GM12878 (cell line): ENCODE results near the gene ABCC2. TPM values are rescaled to one million over a fixed set of nuclear protein-coding genes. Genes with fewer than 3 reads are reported as not detected.

Experiments used
- ATAC-seq: fragments of 200-7000 bp; cut with Tn5 transposase; 3 replicates; pipeline ENCODE4 v1.9.1; 2020; ENCODE audit warnings: mild to moderate bottlenecking, moderate library complexity
- BruUV-seq: library from RNA; stranded (reverse); fragments of 400-500 nt; replicated peaks from 2 replicates; lab custom pipeline; 2021; lab: Mats Ljungman, UMichigan
- CTCF ChIA-PET: fragments of 300-600 bp; sonication (Branson Sonifier 250); formaldehyde crosslinking; extraction: SDS; loops from one replicate; lab custom pipeline; 2021; ENCODE audit warnings: inconsistent platforms; lab: Yijun Ruan, JAX
- POLR2A ChIA-PET: fragments of 350-600 bp; formaldehyde crosslinking; extraction: SDS; loops from one replicate; lab custom pipeline; 2021; ENCODE audit warnings: inconsistent platforms; lab: Charles Lee
- RAD21 ChIA-PET: fragments of 300-600 bp; sonication (Branson Sonifier 250); formaldehyde crosslinking; loops from one replicate; lab custom pipeline; 2023; ENCODE audit warnings: antibody characterized with exemption; ENCODE audit not compliant: unreplicated experiment; lab: Charles Lee
- SMC1A ChIA-PET: fragments of 300-600 bp; sonication (Branson Sonifier 250); formaldehyde crosslinking; loops from one replicate; lab custom pipeline; 2023; ENCODE audit not compliant: unreplicated experiment, uncharacterized antibody; lab: Charles Lee
- DNase-seq: peaks from one replicate; pipeline ENCODE4 v3.0.0-alpha.2; 2011; ENCODE audit warnings: low read depth, low spot score
- FAIRE-seq: peaks from 3 replicates; lab custom pipeline; 2011; peaks lifted over from hg19 to GRCh38; lab: Jason Lieb, UNC
- H2AFZ ChIP-seq: 2 replicates; pipeline ENCODE4 v1.6.0; 2011; ENCODE audit warnings: low read depth, low read length, control low read depth; ENCODE audit not compliant: control insufficient read depth
- H3K27ac ChIP-seq: 2 replicates; pipeline ENCODE4 v1.5.1; 2011; ENCODE audit warnings: control low read depth; ENCODE audit not compliant: control insufficient read depth, insufficient read depth
- H3K27me3 ChIP-seq, 2 experiments: replicated peaks in 1 of 2; 2 replicates each; pipeline versions ENCODE4 v1.6.0 to v1.6.1; 2011; ENCODE audit warnings: low read length in 1 of 2; ENCODE audit not compliant: control insufficient read depth in 2 of 2, insufficient read depth in 2 of 2
- H3K36me3 ChIP-seq, 2 experiments: 2 replicates each; pipeline ENCODE4 v1.5.1; 2011; ENCODE audit warnings: low read length in 1 of 2; ENCODE audit not compliant: control insufficient read depth in 2 of 2, insufficient read depth in 2 of 2
- H3K4me1 ChIP-seq: 2 replicates; pipeline ENCODE4 v1.6.1; 2011; ENCODE audit warnings: mild to moderate bottlenecking, low read length, moderate library complexity, mixed read lengths; ENCODE audit not compliant: control insufficient read depth, insufficient read depth
- H3K4me2 ChIP-seq: 2 replicates; pipeline ENCODE4 v1.6.0; 2011; ENCODE audit warnings: control low read depth; ENCODE audit not compliant: control insufficient read depth, insufficient read depth
- H3K4me3 ChIP-seq: fragments of 200-600 bp; sonication (generic); 2 replicates; pipeline ENCODE4 v1.5.1; 2016
- H3K79me2 ChIP-seq: 2 replicates; pipeline ENCODE4 v1.6.0; 2011; ENCODE audit warnings: low read length; ENCODE audit not compliant: control insufficient read depth, insufficient read depth
- H3K9ac ChIP-seq: 2 replicates; pipeline ENCODE4 v1.8.0; 2011; ENCODE audit warnings: low read length, control low read depth, mixed read lengths; ENCODE audit not compliant: control insufficient read depth, insufficient read depth
- H3K9me3 ChIP-seq: replicated peaks from 3 replicates; pipeline ENCODE4 v1.5.1; 2011; ENCODE audit warnings: mild to moderate bottlenecking, low read length; ENCODE audit not compliant: control insufficient read depth, insufficient read depth
- H4K20me1 ChIP-seq: 2 replicates; pipeline ENCODE4 v1.6.0; 2011; ENCODE audit not compliant: control insufficient read depth, insufficient read depth
- ASH2L ChIP-seq: fragments of 300-600, 200-600 bp; sonication (generic); IDR thresholded peaks from 2 replicates; pipeline ENCODE4 v1.6.1; 2017; ENCODE audit warnings: low read depth, mild to moderate bottlenecking, borderline replicate concordance
- EED ChIP-seq: sonication (generic); IDR thresholded peaks from 2 replicates; pipeline ENCODE4 v1.6.1; 2016; ENCODE audit warnings: antibody characterized with exemption, low read depth
- MEF2B ChIP-seq: fragments of 450-650 bp; IDR thresholded peaks from 2 replicates; pipeline ENCODE4 v1.6.1; 2018; ENCODE audit warnings: mild to moderate bottlenecking, moderate library complexity; ENCODE audit not compliant: partially characterized antibody, poor library complexity, severe bottlenecking
- NR2C1 ChIP-seq: fragments of 450-650 bp; IDR thresholded peaks from 2 replicates; pipeline ENCODE4 v1.6.1; 2017; ENCODE audit warnings: antibody characterized with exemption, mild to moderate bottlenecking, moderate library complexity
- RCOR1 ChIP-seq: conservative IDR thresholded peaks from 2 replicates; pipeline ENCODE4 v1.6.1; 2012; ENCODE audit warnings: low read depth, low read length, improper control_type of control experiment
- TAF1 ChIP-seq: IDR thresholded peaks from 2 replicates; pipeline ENCODE4 v1.6.1; 2011; ENCODE audit warnings: mild to moderate bottlenecking, low read depth, low read length, borderline replicate concordance
- WGBS: methylation state at CpG from one replicate; pipeline ENCODE4 v1.1.6; 2016; ENCODE audit warnings: low lambda C conversion rate; ENCODE audit not compliant: insufficient replicate concordance, insufficient coverage; ENCODE audit errors: missing lambda C conversion rate; 5-methylcytosine and 5-hydroxymethylcytosine counted together
- in situ Hi-C: fragments of 300-500 bp; cut with MboI; formaldehyde crosslinking; loops from 9 replicates; pipeline ENCODE4 v1.14.3; 2018; ENCODE audit warnings: mixed read lengths
- intact Hi-C: fragments of 100-400 bp; cut with micrococcal nuclease; formaldehyde crosslinking; loops from one replicate; pipeline ENCODE4 v1.14.2; 2022; ENCODE audit not compliant: unreplicated experiment
- polyA plus RNA-seq, 11 experiments: library from polyadenylated mRNA; depleted of rRNA in 4 of 11; unstranded in 6 of 11; stranded (reverse) in 5 of 11; fragments of >200 nt; fragmentation: Nextera tagmentation in 4 of 11; fragmentation: Illumina TruSeq in 1 of 11; extraction: Ambion mirVana in 4 of 11; extraction: Trizol in 1 of 11; gene quantifications; 1 replicate in 1 of 11; 2 replicates in 10 of 11; pipeline versions ENCODE4 v1.2.1 to v1.2.3, GENCODE V29; 2011 to 2016; ENCODE audit warnings: inconsistent platforms in 2 of 11, missing spikeins in 2 of 11, low read depth in 1 of 11
- total RNA-seq, 4 experiments: library from RNA; depleted of rRNA in 3 of 4; stranded (reverse); fragments of >200 nt in 3 of 4; fragmentation: Illumina TruSeq in 1 of 4; extraction: Trizol in 1 of 4; gene quantifications; 2 replicates each; pipeline versions ENCODE4 v1.2.1 to v1.2.3, GENCODE V29; 2013 to 2021
- TF ChIP-seq, protein P1 (sequence below), 3 experiments: IDR thresholded peaks in 2 of 3; conservative IDR thresholded peaks in 1 of 3; 2 replicates each; pipeline ENCODE4 v1.5.1; 2011; ENCODE audit warnings: low read depth in 3 of 3, low read length in 3 of 3, mild to moderate bottlenecking in 3 of 3, control low read depth in 2 of 3, moderate library complexity in 2 of 3, inconsistent platforms in 1 of 3, mixed read lengths in 1 of 3; ENCODE audit not compliant: control insufficient read depth in 2 of 3, insufficient read depth in 1 of 3; ENCODE audit errors: extremely low read depth in 1 of 3
- TF ChIP-seq, protein P2 (sequence below): fragments of 450-650 bp; IDR thresholded peaks from 2 replicates; pipeline ENCODE4 v1.6.1; 2016; ENCODE audit warnings: mild to moderate bottlenecking
- TF ChIP-seq, protein P3 (sequence below): fragments of 450-650 bp; IDR thresholded peaks from 2 replicates; pipeline ENCODE4 v1.6.1; 2016; ENCODE audit warnings: mild to moderate bottlenecking, moderate library complexity, borderline replicate concordance

Gene ABCC2
- total and polyA plus RNA-seq, 10 of the 15 experiments (the other 5 are each of a cell fraction or from before 2014, with no cell fraction given): 0.02 to 0.95 (median 0.21) TPM

DNA sequence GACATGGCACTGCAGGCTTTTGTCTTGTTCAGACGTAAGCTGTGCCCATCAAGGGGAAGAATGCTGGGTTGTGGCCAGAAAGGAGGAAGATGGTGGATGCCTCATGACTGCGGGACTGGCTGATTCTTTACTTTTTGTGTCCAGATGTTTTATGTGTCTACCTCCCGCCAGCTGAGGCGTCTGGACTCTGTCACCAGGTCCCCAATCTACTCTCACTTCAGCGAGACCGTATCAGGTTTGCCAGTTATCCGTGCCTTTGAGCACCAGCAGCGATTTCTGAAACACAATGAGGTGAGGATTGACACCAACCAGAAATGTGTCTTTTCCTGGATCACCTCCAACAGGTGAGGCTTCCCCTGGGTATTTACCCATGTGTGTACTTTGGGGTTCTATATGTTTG lies 53.5 kb downstream of the ABCC2 start:
- ChIA-PET CTCF (interaction anchor here (1.2 kb wide), 1 partner anchor 9 kb away, joined by 6 read pairs; no protein-coding TSS in a partner anchor), POLR2A (no interaction called here), RAD21 (interaction anchor here (1.0 kb wide), 1 partner anchor 10 kb away, joined by 5 read pairs; no protein-coding TSS in a partner anchor), SMC1A (no interaction called here)
- intact Hi-C loops (no loop called here), in situ Hi-C loops (no loop called here)
- no peak overlapping the region for H2AFZ ChIP-seq
- H3K4me2 ChIP-seq: no peak overlapping the region
- no peaks in the 10 kb centered on the region for H3K36me3 ChIP-seq
- no peak for FAIRE-seq
- TF ChIP-seq, protein P1, sequence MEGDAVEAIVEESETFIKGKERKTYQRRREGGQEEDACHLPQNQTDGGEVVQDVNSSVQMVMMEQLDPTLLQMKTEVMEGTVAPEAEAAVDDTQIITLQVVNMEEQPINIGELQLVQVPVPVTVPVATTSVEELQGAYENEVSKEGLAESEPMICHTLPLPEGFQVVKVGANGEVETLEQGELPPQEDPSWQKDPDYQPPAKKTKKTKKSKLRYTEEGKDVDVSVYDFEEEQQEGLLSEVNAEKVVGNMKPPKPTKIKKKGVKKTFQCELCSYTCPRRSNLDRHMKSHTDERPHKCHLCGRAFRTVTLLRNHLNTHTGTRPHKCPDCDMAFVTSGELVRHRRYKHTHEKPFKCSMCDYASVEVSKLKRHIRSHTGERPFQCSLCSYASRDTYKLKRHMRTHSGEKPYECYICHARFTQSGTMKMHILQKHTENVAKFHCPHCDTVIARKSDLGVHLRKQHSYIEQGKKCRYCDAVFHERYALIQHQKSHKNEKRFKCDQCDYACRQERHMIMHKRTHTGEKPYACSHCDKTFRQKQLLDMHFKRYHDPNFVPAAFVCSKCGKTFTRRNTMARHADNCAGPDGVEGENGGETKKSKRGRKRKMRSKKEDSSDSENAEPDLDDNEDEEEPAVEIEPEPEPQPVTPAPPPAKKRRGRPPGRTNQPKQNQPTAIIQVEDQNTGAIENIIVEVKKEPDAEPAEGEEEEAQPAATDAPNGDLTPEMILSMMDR (IDR thresholded peaks at IDR 0.05 in 2 of 3, conservative IDR thresholded peaks at IDR 0.05 in 1 of 3; ENCODE audit: control insufficient read depth in 2 of 3, extremely low read depth in 1 of 3, insufficient read depth in 1 of 3, low read depth in 3 of 3, low read length in 3 of 3): no peak
- TF ChIP-seq MEF2B: no peak
- no peak for TF ChIP-seq TAF1
- TF ChIP-seq RCOR1: no peak
- no peak for TF ChIP-seq NR2C1
- TF ChIP-seq, protein P2, sequence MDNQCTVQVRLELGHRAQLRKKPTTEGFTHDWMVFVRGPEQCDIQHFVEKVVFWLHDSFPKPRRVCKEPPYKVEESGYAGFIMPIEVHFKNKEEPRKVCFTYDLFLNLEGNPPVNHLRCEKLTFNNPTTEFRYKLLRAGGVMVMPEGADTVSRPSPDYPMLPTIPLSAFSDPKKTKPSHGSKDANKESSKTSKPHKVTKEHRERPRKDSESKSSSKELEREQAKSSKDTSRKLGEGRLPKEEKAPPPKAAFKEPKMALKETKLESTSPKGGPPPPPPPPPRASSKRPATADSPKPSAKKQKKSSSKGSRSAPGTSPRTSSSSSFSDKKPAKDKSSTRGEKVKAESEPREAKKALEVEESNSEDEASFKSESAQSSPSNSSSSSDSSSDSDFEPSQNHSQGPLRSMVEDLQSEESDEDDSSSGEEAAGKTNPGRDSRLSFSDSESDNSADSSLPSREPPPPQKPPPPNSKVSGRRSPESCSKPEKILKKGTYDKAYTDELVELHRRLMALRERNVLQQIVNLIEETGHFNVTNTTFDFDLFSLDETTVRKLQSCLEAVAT: no peak
- no peak for TF ChIP-seq ASH2L
- no peak for TF ChIP-seq EED
- TF ChIP-seq, protein P3, sequence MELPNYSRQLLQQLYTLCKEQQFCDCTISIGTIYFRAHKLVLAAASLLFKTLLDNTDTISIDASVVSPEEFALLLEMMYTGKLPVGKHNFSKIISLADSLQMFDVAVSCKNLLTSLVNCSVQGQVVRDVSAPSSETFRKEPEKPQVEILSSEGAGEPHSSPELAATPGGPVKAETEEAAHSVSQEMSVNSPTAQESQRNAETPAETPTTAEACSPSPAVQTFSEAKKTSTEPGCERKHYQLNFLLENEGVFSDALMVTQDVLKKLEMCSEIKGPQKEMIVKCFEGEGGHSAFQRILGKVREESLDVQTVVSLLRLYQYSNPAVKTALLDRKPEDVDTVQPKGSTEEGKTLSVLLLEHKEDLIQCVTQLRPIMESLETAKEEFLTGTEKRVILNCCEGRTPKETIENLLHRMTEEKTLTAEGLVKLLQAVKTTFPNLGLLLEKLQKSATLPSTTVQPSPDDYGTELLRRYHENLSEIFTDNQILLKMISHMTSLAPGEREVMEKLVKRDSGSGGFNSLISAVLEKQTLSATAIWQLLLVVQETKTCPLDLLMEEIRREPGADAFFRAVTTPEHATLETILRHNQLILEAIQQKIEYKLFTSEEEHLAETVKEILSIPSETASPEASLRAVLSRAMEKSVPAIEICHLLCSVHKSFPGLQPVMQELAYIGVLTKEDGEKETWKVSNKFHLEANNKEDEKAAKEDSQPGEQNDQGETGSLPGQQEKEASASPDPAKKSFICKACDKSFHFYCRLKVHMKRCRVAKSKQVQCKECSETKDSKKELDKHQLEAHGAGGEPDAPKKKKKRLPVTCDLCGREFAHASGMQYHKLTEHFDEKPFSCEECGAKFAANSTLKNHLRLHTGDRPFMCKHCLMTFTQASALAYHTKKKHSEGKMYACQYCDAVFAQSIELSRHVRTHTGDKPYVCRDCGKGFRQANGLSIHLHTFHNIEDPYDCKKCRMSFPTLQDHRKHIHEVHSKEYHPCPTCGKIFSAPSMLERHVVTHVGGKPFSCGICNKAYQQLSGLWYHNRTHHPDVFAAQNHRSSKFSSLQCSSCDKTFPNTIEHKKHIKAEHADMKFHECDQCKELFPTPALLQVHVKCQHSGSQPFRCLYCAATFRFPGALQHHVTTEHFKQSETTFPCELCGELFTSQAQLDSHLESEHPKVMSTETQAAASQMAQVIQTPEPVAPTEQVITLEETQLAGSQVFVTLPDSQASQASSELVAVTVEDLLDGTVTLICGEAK: no peak
- BruUV-seq: no TSS peak
- H3K9me3 ChIP-seq: no peaks in the 10 kb centered on the region
- H3K79me2 ChIP-seq: no peaks in the 10 kb centered on the region
- H3K9ac ChIP-seq: no peak overlapping the region
- no peaks in the 10 kb centered on the region; a peak in 1 of 4 replicates for H3K27me3 ChIP-seq
- H3K4me3 ChIP-seq: no peak overlapping the region
- H4K20me1 ChIP-seq: no peaks in the 10 kb centered on the region
- WGBS: 68% methylated on average over 8 of the region's 8 CpGs
- ATAC-seq: no peak
- no peak for DNase-seq
- H3K27ac ChIP-seq: no peak overlapping the region
- no peaks in the 10 kb centered on the region for H3K4me1 ChIP-seq
